Pancreas (tissue), 10 donors: ENCODE measurements around the gene DCAF6. TPM values are rescaled to one million over a fixed set of nuclear protein-coding genes. Genes with fewer than 3 reads are reported as not detected.

Source experiments
- ATAC-seq, 4 donors: fragments of 200-7000 bp; cut with Tn5 transposase; one replicate each; pipeline versions ENCODE4 v1.8.0 to v1.9.1; 2020; ENCODE audit warnings: mild to moderate bottlenecking in 4 of 4, moderate library complexity in 4 of 4
- DNase-seq, 6 donors: peaks; one replicate each; pipeline ENCODE4 v3.0.0-alpha.2; 2020
- FAIRE-seq: peaks from 2 replicates; lab custom pipeline; 2012; peaks lifted over from hg19 to GRCh38; lab: Jason Lieb, UNC
- H3K27ac ChIP-seq, 4 donors: fragments of 200-600 bp; sonication (generic); 1 replicate in 3 of 4; 2 replicates in 1 of 4; pipeline versions ENCODE4 v1.5.0 to v1.8.0; 2020
- H3K27me3 ChIP-seq, 4 donors: fragments of 200-600 bp; one replicate each; pipeline ENCODE4 v1.8.0; 2021
- H3K36me3 ChIP-seq, 3 donors: fragments of 200-600 bp; sonication (generic) in 1 of 3; one replicate each; pipeline versions ENCODE4 v1.5.0 to v1.8.0; 2020 to 2021
- H3K4me1 ChIP-seq, 3 donors: fragments of 200-600 bp; one replicate each; pipeline ENCODE4 v1.8.0; 2021
- H3K4me3 ChIP-seq, 4 donors: fragments of 200-600 bp; sonication (generic) in 2 of 4; one replicate each; pipeline versions ENCODE4 v1.5.0 to v1.8.0; 2020 to 2021
- H3K9me3 ChIP-seq, 4 donors: fragments of 200-600 bp; one replicate each; pipeline ENCODE4 v1.8.0; 2021
- WGBS, 2 donors: extraction: QIAGEN DNeasy Blood & Tissue Kit; methylation state at CpG; one replicate each; pipeline ENCODE4 v1.1.7; 2013; 5-methylcytosine and 5-hydroxymethylcytosine counted together
- intact Hi-C, 3 donors: fragments of 100-400 bp; cut with DNase I; formaldehyde crosslinking; loops; one replicate each; pipeline versions ENCODE4 v1.11.1 to v1.14.2; 2022
- polyA plus RNA-seq, 2 donors: library from polyadenylated mRNA; stranded (reverse); fragments of 200-250 nt; gene quantifications; one replicate each; pipeline ENCODE4 v1.2.3, GENCODE V29; 2013
- total RNA-seq, 6 donors: library from RNA; stranded (reverse); fragmentation: NEBNext Ultra II Directional in 4 of 6; extraction: Animal tissue kit (Norgen Biotek cat#: 25700) in 4 of 6; gene quantifications; one replicate each; pipeline versions ENCODE4 v1.2.1 to v1.2.4, GENCODE V29; 2021 to 2023
- TF ChIP-seq, protein P1 (sequence below), 4 donors: fragments of 200-600 bp; sonication (generic) in 3 of 4; IDR thresholded peaks; one replicate each; pipeline versions ENCODE4 v1.5.0 to v1.8.0; 2021; ENCODE audit warnings: antibody characterized with exemption in 4 of 4
- donor health status: healthy with polysubstance abuse.
- donor health status: DM: no; HTN: no; CAD: no; lungs with moderate emphysema.
- donor health status: DM: no; HTN: no; CAD: no.
- donor health status: control.
- donor health status: control.
- donor health status: Bipolar disorder and iron deficiency.
- donor health status: DM: yes; HTN: yes; CAD: no.
- donor health status: DM: no; HTN: no; CAD: no.
- donor health status: DM: no; HTN: no; CAD: no.
- donor health status: DM: yes; HTN: yes; CAD: no.

Gene DCAF6
- total and polyA plus RNA-seq, 8 donors: 11.4 to 31.9 (median 20.0) TPM

DNA sequence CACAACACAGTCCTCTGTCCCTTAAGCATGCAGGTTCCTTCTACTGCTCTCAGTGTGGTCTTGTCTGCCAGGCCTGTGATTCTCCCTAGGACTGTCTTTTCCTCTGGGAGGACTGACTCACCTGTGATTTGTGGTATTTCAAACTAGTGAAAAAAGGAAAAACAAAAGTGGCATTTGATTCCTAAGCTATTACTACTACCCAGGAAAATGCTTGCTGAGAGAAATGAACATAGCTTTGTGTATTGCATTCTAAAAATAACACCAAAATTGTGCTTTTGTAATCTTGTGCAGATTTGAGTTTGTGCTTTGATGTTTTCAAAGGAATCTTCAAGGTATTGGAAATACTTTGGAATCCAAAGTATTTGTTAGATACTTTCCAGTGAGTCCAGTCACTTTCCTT is 143.3 kb downstream of the DCAF6 start:
- FAIRE-seq: no peak
- no peak overlapping the region for H3K4me3 ChIP-seq
- H3K9me3 ChIP-seq: no peaks in the 10 kb centered on the region
- H3K36me3 ChIP-seq: peaks cover 0 to 17% (median 0%) of the 10 kb centered on the region in 3 donors
- TF ChIP-seq, protein P1, sequence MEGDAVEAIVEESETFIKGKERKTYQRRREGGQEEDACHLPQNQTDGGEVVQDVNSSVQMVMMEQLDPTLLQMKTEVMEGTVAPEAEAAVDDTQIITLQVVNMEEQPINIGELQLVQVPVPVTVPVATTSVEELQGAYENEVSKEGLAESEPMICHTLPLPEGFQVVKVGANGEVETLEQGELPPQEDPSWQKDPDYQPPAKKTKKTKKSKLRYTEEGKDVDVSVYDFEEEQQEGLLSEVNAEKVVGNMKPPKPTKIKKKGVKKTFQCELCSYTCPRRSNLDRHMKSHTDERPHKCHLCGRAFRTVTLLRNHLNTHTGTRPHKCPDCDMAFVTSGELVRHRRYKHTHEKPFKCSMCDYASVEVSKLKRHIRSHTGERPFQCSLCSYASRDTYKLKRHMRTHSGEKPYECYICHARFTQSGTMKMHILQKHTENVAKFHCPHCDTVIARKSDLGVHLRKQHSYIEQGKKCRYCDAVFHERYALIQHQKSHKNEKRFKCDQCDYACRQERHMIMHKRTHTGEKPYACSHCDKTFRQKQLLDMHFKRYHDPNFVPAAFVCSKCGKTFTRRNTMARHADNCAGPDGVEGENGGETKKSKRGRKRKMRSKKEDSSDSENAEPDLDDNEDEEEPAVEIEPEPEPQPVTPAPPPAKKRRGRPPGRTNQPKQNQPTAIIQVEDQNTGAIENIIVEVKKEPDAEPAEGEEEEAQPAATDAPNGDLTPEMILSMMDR (IDR thresholded peaks at IDR 0.05): no peak
- ATAC-seq: no peak
- H3K27me3 ChIP-seq: no peaks in the 10 kb centered on the region
- H3K27ac ChIP-seq: no peak overlapping the region
- DNase-seq: no peak
- peaks cover 0 to 9% (median 5%) of the 10 kb centered on the region in 3 donors for H3K4me1 ChIP-seq
- intact Hi-C loops: no loop called here

- FAIRE-seq: no peak
- intact Hi-C loops: no loop called here
- no peak for DNase-seq
These were observed 145.0 kb downstream of the DCAF6 start for GRCh38 chr1:168081373-168082007.

DNA sequence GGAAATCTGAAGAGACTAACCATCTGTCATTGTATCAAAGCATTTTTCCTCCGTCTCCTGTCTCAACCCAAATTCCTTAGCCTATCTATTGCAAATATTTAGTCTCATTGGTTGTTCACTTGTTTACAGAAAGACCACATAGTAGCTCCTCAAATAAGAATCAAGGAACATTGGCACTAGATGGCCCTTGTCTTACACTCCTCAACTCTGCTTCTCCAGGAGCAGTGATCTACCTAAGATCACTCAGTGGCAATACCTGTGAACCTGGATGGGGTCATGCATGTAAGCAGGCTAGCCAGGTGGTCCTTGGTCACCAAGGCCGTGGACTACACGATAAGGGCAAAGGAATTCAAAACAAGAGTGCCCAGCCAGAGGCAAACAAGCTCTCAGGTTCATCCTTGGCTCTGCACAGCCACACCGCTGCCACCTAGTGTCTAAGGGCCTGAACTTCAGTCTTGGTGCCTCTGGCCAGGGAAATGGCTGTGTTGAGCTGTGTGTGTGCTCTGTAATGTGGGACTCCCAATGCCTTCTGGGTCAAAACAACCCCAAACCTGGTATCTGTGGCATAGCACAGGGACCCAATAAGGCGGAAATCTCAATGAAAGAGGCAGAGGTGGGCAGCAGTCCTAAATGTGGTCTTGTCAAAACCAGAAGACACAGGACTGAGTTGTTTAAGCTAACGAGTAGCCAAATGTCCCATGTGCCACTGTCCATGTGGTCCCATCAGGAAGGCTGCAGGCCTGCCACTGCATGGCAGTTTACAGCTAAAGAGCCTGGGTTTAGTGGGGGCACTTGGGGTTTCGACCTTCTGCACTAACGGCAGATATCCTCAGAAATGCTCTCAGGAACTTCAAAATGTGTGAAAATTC is 145.8 kb downstream of the DCAF6 start:
- Histone ChIP-seq H3K36me3 (peaks cover 0 to 6% (median 0%) of the 10 kb centered on the region in 3 donors), H3K27me3 (no peaks in the 10 kb centered on the region), H3K4me3 (no peak overlapping the region), H3K4me1 (peaks cover 5 to 14% (median 9%) of the 10 kb centered on the region in 3 donors), H3K27ac (peak overlapping the region in 2 of 4 donors; percentile 9 to 23), H3K9me3 (no peaks in the 10 kb centered on the region)
- intact Hi-C loops: no loop called here
- ATAC-seq (peak; percentile 67 to 90 (median 85)), DNase-seq (peak; percentile 59 to 81 (median 79)), FAIRE-seq (no peak)
- 45 to 46% methylated on average over 8 of the region's 8 CpGs for WGBS, 2 donors
- TF ChIP-seq, protein P1 (IDR thresholded peaks at IDR 0.05): peak; percentile 74 to 88 (median 78)

More at GRCh38 chr1:168081373-168082007, 145.0 kb downstream of the DCAF6 start:
- 80 to 85% methylated on average over 4 of the region's 4 CpGs for WGBS, 2 donors
- Histone ChIP-seq H3K27ac (peak overlapping the region in 2 of 4 donors; percentile 9 to 23), H3K36me3 (peaks cover 0 to 7% (median 0%) of the 10 kb centered on the region in 3 donors), H3K4me3 (no peak overlapping the region), H3K27me3 (no peaks in the 10 kb centered on the region), H3K4me1 (peaks cover 5 to 14% (median 9%) of the 10 kb centered on the region in 3 donors), H3K9me3 (no peaks in the 10 kb centered on the region)
- TF ChIP-seq, protein P1 (IDR thresholded peaks at IDR 0.05): no peak
- ATAC-seq: peak in 2 of 4 donors; percentile 27 to 62

DNA sequence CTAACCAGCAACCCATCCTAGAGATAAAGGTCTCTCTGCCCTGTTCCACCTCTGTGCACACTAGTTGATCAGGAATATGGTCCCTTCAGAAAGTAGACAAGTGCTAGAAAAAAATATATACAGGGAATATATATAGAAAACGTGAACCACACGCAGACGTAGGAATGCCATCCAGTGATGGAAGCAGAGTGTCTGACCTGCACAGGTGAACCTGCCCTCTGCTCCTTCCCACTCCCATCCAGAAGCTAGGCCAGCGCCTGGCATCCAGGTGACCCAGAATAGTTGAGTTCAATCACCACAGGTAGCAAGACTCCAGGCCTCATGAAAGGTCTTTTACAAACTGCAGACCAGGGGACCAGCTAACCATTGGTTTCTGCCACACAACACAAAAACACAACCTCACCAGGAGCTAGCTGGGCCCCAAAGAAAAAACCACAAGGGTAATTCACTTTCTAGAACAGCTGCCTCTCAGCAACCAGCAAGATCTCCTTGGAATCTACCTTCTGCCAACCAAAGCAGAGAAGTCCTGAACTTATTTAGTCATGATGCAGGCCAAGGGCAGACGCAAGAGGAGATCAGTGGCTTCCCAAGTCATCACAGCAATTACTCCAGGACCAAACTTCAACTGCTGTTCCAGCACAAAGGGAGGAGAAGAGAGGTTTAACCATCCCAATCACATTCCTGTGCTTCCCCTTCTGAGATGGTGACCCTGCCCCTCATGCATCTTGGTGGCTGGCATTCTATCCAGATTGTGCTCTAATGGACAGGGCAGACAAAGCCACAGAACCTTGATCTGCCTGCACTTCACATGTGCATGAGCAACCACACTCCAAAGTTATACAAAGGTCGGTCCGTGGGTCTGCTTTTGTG is 147.2 kb downstream of the DCAF6 start:
- Histone ChIP-seq H3K9me3 (no peaks in the 10 kb centered on the region), H3K4me1 (peaks cover 5 to 14% (median 9%) of the 10 kb centered on the region in 3 donors), H3K27me3 (no peaks in the 10 kb centered on the region), H3K27ac (no peak overlapping the region), H3K4me3 (no peak overlapping the region), H3K36me3 (no peaks in the 10 kb centered on the region)
- ATAC-seq (no peak), FAIRE-seq (no peak), DNase-seq (no peak)
- intact Hi-C loops: no loop called here
- WGBS, 2 donors: 72 to 74% methylated on average over 7 of the region's 7 CpGs
- TF ChIP-seq, protein P1 (IDR thresholded peaks at IDR 0.05): no peak
